ENCODE data around the gene RGPD6.
"Not testable (repeated sequence)": the region's sequence is repeated elsewhere in the genome, so short reads cannot be mapped to it uniquely, and the experiment has no call there.

- TF ChIP-seq CTCF (IDR thresholded peaks at IDR 0.05); REST (IDR thresholded peaks at IDR 0.05; ENCODE audit: low read depth, low read length); POLR2AphosphoS5 (IDR thresholded peaks at IDR 0.05; ENCODE audit: low read depth, low read length); ZBTB33 (IDR thresholded peaks at IDR 0.05; ENCODE audit: borderline replicate concordance, low read depth); EZH2phosphoT487 (IDR thresholded peaks at IDR 0.05; ENCODE audit: borderline replicate concordance, low read depth); EP300 (IDR thresholded peaks at IDR 0.05; ENCODE audit: borderline replicate concordance in 1 of 2, low read depth in 1 of 2, low read length in 1 of 2): not testable (repeated sequence)
Measured at GRCh38 chr2:110613927-110614326, 36.9 kb upstream of the RGPD6 start.
